Measurements from ENCODE around the gene GAS2L3. TPM values are rescaled to one million over a fixed set of nuclear protein-coding genes. Genes with fewer than 3 reads are reported as not detected.

Gene GAS2L3
- 15.5 and 44.1 TPM in 2 replicates for total RNA-seq

DNA sequence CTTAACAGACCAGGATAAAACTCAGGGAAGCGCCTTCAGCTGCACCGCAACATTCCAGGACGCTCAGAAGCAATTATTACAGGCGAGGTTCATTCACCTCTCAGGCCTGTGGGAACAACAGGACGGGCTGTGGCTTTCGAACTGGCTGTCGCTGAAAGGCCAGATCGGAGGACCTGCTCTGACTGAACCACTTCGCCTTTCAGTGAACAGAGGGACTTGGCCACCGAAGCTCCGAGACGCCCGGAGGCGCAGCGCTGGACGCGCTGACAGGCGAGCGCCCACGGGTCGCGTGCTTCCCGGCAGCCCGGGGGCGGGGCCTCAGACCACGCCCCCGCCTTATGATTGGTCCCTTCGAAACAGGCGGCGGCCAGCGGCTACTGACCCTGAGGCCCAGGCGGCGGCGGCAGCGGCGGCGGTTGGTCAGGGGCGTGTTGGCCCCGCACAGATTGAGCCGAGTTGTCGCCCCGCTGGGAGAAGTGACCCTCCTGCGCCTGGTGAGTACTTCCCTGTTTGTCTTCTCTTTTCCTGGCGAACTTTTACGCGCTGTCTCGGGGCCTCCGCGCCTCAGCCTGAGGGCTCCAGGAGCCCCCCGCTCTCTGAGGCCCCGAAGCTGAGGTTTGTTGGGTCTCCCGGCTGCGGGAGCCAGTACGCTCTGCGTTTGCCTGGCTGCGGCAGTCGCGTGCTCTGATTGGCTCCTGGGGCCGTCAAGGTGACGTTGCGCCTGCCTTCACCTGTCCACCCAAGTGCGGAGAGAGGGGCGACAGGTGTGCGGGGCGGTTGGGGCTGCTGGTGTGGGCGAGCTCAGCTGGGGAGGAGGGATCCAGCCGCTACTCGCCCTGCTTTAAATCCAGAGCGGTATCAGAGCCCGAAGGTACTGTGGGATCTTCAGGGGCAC lies at the start of gene GAS2L3:
Gene GAS2L3 (plus strand): TSS at position 393 of the 895 bp plus-strand sequence. CDS start 21,221 bp downstream, outside the sequence.

Other genes with a start within 250 kb of the GAS2L3 start
- gene SLC17A8, start 216.6 kb upstream of the GAS2L3 start, total RNA-seq = not detected in 2 replicates
- gene NR1H4, start 99.8 kb upstream of the GAS2L3 start, total RNA-seq = not detected in 2 replicates
- 0.44 and 1.3 TPM in 2 replicates for gene ANO4, start 221.1 kb downstream of the GAS2L3 start, total RNA-seq